ENCODE results near the gene CSMD2.

DNA sequence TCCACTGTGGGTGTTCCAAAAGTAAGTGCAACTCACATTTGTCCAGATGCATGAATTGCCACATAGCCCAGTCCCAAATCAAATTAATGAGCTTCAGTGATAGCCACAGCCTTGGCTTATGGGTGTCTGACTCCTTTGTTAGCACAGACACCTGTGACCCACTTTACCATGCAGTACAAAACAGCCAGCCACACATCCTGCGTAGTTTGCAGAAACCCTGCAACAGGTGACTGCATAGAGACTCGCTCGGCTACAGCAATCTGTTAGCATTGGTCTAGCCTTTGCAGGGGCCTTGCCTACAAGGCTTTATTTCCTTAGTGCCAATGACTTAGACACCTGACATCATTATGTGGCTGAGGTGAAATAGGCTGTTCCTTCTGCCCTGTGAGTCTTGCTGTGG lies 135.5 kb downstream of the CSMD2 start:
- TF ChIP-seq CTCF (IDR thresholded peaks at IDR 0.05; ENCODE audit: insufficient read depth, low read length, poor library complexity, severe bottlenecking) (no peak), EZH2phosphoT487 (conservative IDR thresholded peaks at IDR 0.05; ENCODE audit: low read length) (no peak)
